Medulla oblongata (tissue), 1 donor: Measurements from ENCODE around the gene PADI1.
A peak's percentile ranks its signal among the peaks of the same experiment; 100 is the strongest.

Experiments
- DNase-seq: peaks from one replicate; pipeline ENCODE4 v3.0.0-alpha.2; 2015; ENCODE audit errors: extremely low spot score

Gene PADI1

GRCh38 chr1:17270891-17271765, 66.2 kb downstream of the PADI1 start:
- DNase-seq, result no peak

DNA sequence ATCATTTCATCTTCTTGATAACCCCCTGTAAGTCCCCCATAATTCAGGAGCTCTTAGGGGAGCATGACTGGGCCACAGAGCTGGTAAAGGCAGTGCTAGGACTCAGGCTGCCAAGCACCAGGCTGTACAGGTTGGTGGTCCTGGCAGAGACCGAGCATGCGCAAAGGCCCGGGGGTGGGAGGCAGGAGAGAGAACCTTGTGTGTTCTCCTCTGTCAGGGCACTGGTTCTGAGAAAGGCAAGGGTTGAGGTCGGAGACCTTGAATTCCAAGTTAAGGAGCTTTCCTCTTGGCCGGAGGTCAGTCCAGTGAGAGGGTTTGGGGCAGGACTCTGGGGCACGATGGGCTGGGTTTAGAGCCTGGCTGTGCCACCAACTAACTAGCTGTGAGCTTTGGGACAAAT, 67.1 kb downstream of the PADI1 start:
- no peak for DNase-seq

- DNase-seq, result no peak
These were observed 67.7 kb downstream of the PADI1 start for GRCh38 chr1:17272646-17273045.

GRCh38 chr1:17273096-17273495, 68.2 kb downstream of the PADI1 start:
- DNase-seq, result no peak

GRCh38 chr1:17274186-17275170, 69.5 kb downstream of the PADI1 start:
- DNase-seq, result no peak

DNA sequence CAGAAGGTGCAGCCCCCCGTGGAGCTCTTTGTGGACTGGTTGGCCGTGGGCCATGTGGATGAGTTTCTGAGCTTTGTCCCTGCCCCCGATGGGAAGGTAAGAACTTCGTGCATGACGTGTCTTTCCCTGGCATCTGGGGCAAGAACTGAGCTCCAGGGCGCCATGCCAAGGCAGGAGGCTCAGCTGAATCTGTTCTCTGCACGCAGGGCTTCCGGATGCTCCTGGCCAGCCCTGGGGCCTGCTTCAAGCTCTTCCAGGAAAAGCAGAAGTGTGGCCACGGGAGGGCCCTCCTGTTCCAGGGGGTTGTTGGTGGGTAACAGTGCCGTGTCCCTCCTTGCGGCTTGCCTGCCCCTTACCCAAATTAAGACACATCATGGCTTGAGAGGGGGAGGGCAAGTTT, 71.6 kb downstream of the PADI1 start:
- peak; percentile 11 for DNase-seq

- DNase-seq, result no peak
These were observed 72.7 kb downstream of the PADI1 start for GRCh38 chr1:17277511-17278159.

- DNase-seq, result no peak
These were observed 74.3 kb downstream of the PADI1 start for GRCh38 chr1:17278996-17279830.

DNA sequence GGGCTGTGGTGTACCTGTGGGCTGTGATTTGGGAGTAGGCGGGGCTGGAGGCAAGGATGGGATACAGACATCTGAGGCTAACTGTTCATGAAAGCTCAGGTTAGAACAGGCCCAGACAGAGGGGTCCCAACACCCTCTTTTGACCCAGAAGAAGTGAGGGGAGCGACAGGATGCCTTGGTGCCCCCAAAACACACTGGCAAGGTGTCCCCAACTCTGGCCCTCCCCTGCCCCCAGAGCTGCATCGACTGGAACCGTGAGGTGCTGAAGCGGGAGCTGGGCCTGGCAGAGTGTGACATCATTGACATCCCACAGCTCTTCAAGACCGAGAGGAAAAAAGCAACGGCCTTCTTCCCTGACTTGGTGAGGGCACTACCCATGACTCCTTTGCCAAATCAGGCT, 75.5 kb downstream of the PADI1 start:
- no peak for DNase-seq

DNA sequence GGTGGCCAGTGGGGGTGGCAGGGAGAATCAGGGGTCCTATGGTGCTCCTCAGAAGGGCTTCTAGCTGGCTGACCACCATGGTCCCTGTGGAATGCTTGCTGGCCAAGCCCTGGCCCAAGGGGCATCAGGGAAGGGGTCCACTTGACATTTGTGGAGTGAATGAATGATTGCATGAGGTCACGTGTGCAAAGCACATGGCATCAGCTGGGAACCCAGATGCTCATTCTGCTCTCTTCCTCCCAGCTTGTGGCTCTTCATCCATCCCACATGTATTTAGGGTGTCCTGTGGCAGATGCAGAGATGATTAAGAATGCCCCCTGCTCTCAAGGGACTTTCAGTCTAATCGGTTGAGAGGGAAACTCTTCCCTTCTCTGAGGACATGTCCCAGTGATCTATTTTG, 76.0 kb downstream of the PADI1 start:
- DNase-seq, result no peak

DNA sequence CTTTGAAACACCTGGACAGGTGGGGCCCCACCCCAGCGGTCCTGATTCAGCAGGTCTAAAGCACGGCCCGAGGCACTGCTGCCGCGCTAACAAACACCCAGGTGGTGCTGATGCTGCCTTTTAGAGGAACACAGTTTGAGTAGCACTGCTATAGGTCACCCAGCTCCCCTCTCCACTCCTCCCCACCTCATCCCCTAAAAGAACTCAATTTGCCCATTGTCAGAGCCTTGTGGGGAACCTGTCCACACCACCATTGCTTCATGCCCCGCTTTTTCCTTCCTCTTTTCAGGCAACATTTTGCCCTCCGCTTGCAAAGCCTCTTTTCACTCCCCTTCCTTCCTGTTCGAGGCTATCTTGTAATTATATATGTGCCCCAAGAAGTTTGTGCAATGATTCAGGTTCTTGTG, 76.8 kb downstream of the PADI1 start:
- peak; percentile 20 for DNase-seq

GRCh38 chr1:17282836-17283235, 77.9 kb downstream of the PADI1 start:
- DNase-seq, result no peak

DNA sequence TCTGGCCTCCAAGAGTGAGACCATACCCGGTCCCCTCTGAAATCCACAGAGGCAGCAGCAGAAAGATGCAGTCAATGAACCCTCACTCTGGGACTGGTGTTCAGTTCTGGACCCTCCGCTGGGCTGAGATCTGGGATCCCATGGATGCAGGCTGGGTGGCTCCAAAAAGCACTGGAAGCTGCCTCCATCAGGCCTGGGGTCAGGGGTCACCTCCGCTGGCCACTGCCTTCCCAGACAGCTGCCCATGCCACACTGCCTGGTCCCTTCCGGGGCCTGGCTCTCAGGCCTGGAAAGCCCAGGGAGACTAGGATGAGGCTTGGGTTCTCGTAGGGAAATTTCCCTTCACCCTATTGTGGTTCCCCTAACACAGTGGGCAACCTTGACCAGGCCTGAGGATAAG, 81.7 kb downstream of the PADI1 start:
- no peak for DNase-seq

DNA sequence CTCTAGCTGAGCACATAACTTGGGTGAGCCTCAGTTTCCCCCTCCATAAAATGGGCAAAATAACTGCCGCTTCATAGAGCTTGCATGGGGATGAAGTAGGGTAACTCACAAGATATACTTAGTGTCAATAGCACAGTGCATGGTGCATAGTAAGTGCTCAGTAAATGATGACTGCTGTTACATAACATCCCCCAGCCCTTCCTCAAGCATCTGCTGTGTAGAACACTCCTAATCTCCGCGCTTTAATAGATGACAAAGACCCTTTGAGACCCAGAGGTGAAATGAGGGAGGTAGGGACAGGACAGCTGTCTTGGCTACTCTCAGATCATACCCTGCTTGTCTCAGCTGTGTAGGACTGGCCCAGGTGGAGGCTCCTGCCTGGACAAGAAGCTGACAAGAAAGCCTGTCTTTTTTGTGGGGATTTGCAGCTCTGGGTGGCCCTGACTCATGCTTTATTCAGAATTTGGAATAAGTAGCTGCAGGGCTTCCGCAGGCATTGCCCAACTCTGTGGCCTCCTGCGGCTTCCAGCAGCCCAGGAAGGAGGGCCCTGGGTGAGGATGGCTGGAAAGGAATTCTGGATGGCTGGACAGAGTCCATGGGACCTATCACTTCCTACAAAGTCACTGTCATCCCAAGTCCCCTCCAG, 82.3 kb downstream of the PADI1 start:
- DNase-seq, result no peak

- no peak for DNase-seq
These were observed 84.8 kb downstream of the PADI1 start for GRCh38 chr1:17289721-17290120.

GRCh38 chr1:17290553-17290952, 85.6 kb downstream of the PADI1 start:
- DNase-seq, result no peak

DNA sequence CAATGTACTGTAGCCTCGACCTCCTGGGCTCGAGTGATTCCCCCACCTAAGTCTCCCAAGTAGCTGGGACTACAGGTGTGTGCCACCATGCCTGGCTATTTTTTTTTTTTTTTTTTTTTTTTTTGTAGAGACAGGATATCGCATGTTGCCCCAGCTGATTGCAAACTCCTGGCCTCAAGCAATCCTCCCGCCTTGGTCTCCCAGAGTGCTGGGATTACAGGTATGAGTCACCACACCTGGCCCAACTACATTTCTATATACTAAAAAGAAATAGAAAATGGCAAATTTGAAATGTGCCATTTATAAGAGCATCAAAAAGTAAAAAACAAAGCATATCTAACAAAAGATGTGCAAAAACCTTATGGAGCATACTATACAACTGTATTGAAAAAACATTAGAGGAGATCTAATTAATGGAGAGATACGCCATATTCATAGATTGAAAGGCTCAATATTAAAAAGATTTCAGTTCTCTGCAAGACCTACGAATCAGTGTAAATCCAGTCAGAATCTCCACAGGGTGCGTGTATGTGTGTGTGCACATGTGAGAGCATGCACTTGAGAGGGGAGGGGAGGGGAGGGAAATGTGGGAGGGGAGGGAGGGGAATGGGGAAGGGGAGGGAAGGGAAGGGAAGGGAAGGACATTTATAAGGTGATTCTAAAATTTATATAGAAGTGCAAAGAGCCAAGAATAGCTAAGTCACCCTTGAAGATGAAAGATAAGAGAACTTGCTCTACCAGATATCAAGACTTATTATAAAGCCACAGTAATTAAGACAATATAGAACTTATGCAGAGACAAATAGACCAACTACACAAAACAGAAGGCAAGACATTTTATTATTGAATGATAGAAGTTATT, 87.6 kb downstream of the PADI1 start:
- no peak for DNase-seq

GRCh38 chr1:17293681-17294425, 88.9 kb downstream of the PADI1 start:
- DNase-seq, result no peak

- no peak for DNase-seq
These were observed 90.4 kb downstream of the PADI1 start for GRCh38 chr1:17295292-17295691.
